ENCODE data around the gene TMEM132C. TPM values are rescaled to one million over a fixed set of nuclear protein-coding genes. Genes with fewer than 3 reads are reported as not detected.

TMEM132C gene
- total and polyA plus RNA-seq, 2 of the 13 experiments (the other 11 are each of a cell fraction or from before 2014, with no cell fraction given), result not detected

- intact Hi-C loops (cut with micrococcal nuclease; ENCODE audit: unreplicated experiment) (no loop called here), in situ Hi-C loops (cut with HindIII; ENCODE audit: extremely low pct_ligation_motif_present, low pct_unique_long_range_greater_than_20kb) (no loop called here)
- FAIRE-seq (no peak), DNase-seq (ENCODE audit: low spot score) (no peak), ATAC-seq (no peak)
- Histone ChIP-seq H3K9me3 (ENCODE audit: low read length) (peaks cover 10% of the 10 kb centered on the region; the same call in 1 of the 2 replicates), H2AFZ (ENCODE audit: low read length) (no peak overlapping the region), H3K4me3 (replicated peaks in 1 of 3; ENCODE audit: insufficient read depth in 1 of 3, low read depth in 2 of 3, low read length in 3 of 3) (no peak overlapping the region), H3K79me2 (ENCODE audit: insufficient read depth, low read length) (no peaks in the 10 kb centered on the region), H3K27me3 (ENCODE audit: control insufficient read depth in 1 of 2, insufficient read depth in 2 of 2, low read length in 2 of 2) (no peaks in the 10 kb centered on the region), H3K9ac (ENCODE audit: insufficient read depth, low read depth, low read length) (no peak overlapping the region), H3K36me3 (replicated peaks in 1 of 2; ENCODE audit: control insufficient read depth in 1 of 2, insufficient read depth in 2 of 2, low read length in 2 of 2) (no peaks in the 10 kb centered on the region), H3K27ac (ENCODE audit: extremely low read length, insufficient read depth, low read length) (no peak overlapping the region), H4K20me1 (ENCODE audit: insufficient read depth, low read length) (no peaks in the 10 kb centered on the region), H3K4me1 (ENCODE audit: insufficient read depth, low read length) (no peaks in the 10 kb centered on the region), H3K4me2 (ENCODE audit: low read depth, low read length) (no peak overlapping the region)
- TF ChIP-seq SIN3A (IDR thresholded peaks at IDR 0.05; ENCODE audit: borderline replicate concordance, low read depth, low read length), result no peak
- no peak for TF ChIP-seq ZNF879 (CRISPR knock-in tag; IDR thresholded peaks at IDR 0.05)
- TF ChIP-seq REPIN1 (CRISPR knock-in tag; IDR thresholded peaks at IDR 0.05; ENCODE audit: borderline replicate concordance, low read depth), result no peak
- no peak for TF ChIP-seq TCF7L2 (IDR thresholded peaks at IDR 0.05; ENCODE audit: low read depth, low read length)
- no peak for TF ChIP-seq ZNF30 (CRISPR knock-in tag; IDR thresholded peaks at IDR 0.05)
- no peak for TF ChIP-seq DNMT3B (CRISPR knock-in tag; conservative IDR thresholded peaks at IDR 0.05)
- no peak for TF ChIP-seq SOX6 (IDR thresholded peaks at IDR 0.05)
- no peak for TF ChIP-seq SOX6 (CRISPR knock-in tag; IDR thresholded peaks at IDR 0.05)
- no TSS peak for BruUV-seq (replicated peaks)
- POLR2A ChIA-PET, result no interaction called here
- 16% methylated on average over 3 of the region's 3 CpGs for WGBS (ENCODE audit: low lambda C conversion rate)
- CTCF ChIA-PET (ENCODE audit: low intra/inter-chr PET ratio, low total read pairs), result no interaction called here
Observed at GRCh38 chr12:128336204-128337070, 69.5 kb downstream of the TMEM132C start.

DNA sequence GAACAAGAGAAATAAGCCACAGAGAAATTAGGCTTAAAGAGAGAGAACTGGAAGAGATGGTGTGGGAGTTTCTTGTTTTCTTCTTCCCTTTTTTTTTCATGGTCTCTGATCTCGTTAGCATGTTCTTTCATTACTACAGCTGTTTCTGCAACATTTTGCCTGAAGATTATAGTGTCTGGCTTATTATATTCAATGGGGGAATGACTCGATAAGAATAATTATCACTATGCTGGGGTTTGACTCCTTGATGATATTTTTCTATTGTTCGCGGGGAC lies 70.0 kb downstream of the TMEM132C start:
- POLR2A ChIA-PET, result no interaction called here
- in situ Hi-C loops (cut with HindIII; ENCODE audit: extremely low pct_ligation_motif_present, low pct_unique_long_range_greater_than_20kb), result no loop called here
- TF ChIP-seq ZNF205 (CRISPR knock-in tag; IDR thresholded peaks at IDR 0.05) (no peak), MAFF (IDR thresholded peaks at IDR 0.05; ENCODE audit: low read depth, low read length) (no peak), ZNF512 (CRISPR knock-in tag; IDR thresholded peaks at IDR 0.05) (no peak), ZNF703 (CRISPR knock-in tag; IDR thresholded peaks at IDR 0.05; ENCODE audit: borderline replicate concordance) (no peak), ZNF878 (CRISPR knock-in tag; IDR thresholded peaks at IDR 0.05) (no peak), ZNF256 (CRISPR knock-in tag; conservative IDR thresholded peaks at IDR 0.05) (no peak), KMT2B (CRISPR knock-in tag; IDR thresholded peaks at IDR 0.05) (no peak)
- TF ChIP-seq, protein P1, sequence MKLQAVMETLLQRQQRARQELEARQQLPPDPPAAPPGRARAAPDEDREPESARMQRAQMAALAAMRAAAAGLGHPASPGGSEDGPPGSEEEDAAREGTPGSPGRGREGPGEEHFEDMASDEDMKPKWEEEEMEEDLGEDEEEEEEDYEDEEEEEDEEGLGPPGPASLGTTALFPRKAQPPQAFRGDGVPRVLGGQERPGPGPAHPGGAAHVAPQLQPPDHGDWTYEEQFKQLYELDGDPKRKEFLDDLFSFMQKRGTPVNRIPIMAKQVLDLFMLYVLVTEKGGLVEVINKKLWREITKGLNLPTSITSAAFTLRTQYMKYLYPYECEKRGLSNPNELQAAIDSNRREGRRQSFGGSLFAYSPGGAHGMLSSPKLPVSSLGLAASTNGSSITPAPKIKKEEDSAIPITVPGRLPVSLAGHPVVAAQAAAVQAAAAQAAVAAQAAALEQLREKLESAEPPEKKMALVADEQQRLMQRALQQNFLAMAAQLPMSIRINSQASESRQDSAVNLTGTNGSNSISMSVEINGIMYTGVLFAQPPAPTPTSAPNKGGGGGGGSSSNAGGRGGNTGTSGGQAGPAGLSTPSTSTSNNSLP (IDR thresholded peaks at IDR 0.05; ENCODE audit: low read depth, low read length), result no peak

More for the DNA sequence above, 70.0 kb downstream of the TMEM132C start:
- 37% methylated on average over 4 of the region's 4 CpGs for WGBS (ENCODE audit: low lambda C conversion rate)
- Histone ChIP-seq H3K27ac (ENCODE audit: extremely low read length, insufficient read depth, low read length) (no peak overlapping the region), H3K36me3 (replicated peaks in 1 of 2; ENCODE audit: control insufficient read depth in 1 of 2, insufficient read depth in 2 of 2, low read length in 2 of 2) (no peaks in the 10 kb centered on the region), H3K9me3 (ENCODE audit: low read length) (peaks cover 10% of the 10 kb centered on the region; the same call in 1 of the 2 replicates), H3K79me2 (ENCODE audit: insufficient read depth, low read length) (no peaks in the 10 kb centered on the region), H3K27me3 (ENCODE audit: control insufficient read depth in 1 of 2, insufficient read depth in 2 of 2, low read length in 2 of 2) (no peaks in the 10 kb centered on the region), H3K4me1 (ENCODE audit: insufficient read depth, low read length) (no peaks in the 10 kb centered on the region), H3K4me2 (ENCODE audit: low read depth, low read length) (no peak overlapping the region), H2AFZ (ENCODE audit: low read length) (no peak overlapping the region), H3K4me3 (replicated peaks in 1 of 3; ENCODE audit: insufficient read depth in 1 of 3, low read depth in 2 of 3, low read length in 3 of 3) (no peak overlapping the region), H4K20me1 (ENCODE audit: insufficient read depth, low read length) (no peaks in the 10 kb centered on the region), H3K9ac (ENCODE audit: insufficient read depth, low read depth, low read length) (no peak overlapping the region)
- intact Hi-C loops (cut with micrococcal nuclease; ENCODE audit: unreplicated experiment), result no loop called here
- DNase-seq (ENCODE audit: low spot score) (no peak), ATAC-seq (no peak), FAIRE-seq (no peak)
- BruUV-seq (replicated peaks), result no TSS peak
- CTCF ChIA-PET (ENCODE audit: low intra/inter-chr PET ratio, low total read pairs), result no interaction called here
